Breast epithelium (tissue), 3 donors: ENCODE data around the gene BSND.

Experiments
- POLR2A ChIP-seq: fragments of 450-650 bp; IDR thresholded peaks from one replicate; pipeline ENCODE4 v1.6.1; 2016; ENCODE audit warnings: antibody characterized with exemption, mild to moderate bottlenecking, moderate library complexity
- POLR2AphosphoS5 ChIP-seq, 3 donors: sonication (generic); formaldehyde crosslinking; IDR thresholded peaks; one replicate each; pipeline ENCODE4 v1.6.1; 2017; ENCODE audit warnings: antibody characterized with exemption in 3 of 3
- TF ChIP-seq, protein P1 (sequence below), 3 donors: fragments of 450-650 bp; IDR thresholded peaks; one replicate each; pipeline ENCODE4 v1.5.1; 2016 to 2017; ENCODE audit warnings: antibody characterized with exemption in 3 of 3, mild to moderate bottlenecking in 3 of 3, moderate library complexity in 3 of 3

DNA sequence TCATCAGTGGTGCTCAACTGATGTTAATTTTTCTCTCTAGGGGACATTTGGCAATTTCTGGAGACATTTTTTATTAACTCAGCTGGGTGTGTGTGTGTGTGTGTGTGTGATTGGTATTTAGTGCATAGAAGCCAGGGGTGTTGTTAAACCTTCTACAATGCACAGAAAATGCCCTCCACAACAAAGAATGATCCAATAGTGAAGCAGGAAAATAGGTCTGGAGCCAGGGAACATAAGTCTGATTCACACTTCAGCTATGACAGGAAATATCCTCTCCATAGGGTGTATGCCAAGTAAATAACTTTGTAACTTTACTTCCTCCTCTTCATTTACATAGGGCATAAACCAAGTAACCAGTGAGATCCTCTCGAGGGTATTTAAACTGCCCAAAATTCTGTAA lies 43.4 kb upstream of the BSND start:
- TF ChIP-seq, protein P1, sequence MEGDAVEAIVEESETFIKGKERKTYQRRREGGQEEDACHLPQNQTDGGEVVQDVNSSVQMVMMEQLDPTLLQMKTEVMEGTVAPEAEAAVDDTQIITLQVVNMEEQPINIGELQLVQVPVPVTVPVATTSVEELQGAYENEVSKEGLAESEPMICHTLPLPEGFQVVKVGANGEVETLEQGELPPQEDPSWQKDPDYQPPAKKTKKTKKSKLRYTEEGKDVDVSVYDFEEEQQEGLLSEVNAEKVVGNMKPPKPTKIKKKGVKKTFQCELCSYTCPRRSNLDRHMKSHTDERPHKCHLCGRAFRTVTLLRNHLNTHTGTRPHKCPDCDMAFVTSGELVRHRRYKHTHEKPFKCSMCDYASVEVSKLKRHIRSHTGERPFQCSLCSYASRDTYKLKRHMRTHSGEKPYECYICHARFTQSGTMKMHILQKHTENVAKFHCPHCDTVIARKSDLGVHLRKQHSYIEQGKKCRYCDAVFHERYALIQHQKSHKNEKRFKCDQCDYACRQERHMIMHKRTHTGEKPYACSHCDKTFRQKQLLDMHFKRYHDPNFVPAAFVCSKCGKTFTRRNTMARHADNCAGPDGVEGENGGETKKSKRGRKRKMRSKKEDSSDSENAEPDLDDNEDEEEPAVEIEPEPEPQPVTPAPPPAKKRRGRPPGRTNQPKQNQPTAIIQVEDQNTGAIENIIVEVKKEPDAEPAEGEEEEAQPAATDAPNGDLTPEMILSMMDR (IDR thresholded peaks at IDR 0.05) = no peak
- TF ChIP-seq POLR2AphosphoS5 (IDR thresholded peaks at IDR 0.05) (no peak), POLR2A (no peak)
